Esophagus muscularis mucosa (tissue), 4 donors: Measurements from ENCODE around the gene PCSK9.

Experiments
- CTCF ChIP-seq, 3 experiments: fragments of 200-600 bp in 2 of 3; fragments of 450-650 bp in 1 of 3; sonication (generic) in 2 of 3; IDR thresholded peaks; one replicate each; pipeline ENCODE4 v1.5.1; 2017 to 2019; ENCODE audit warnings: antibody characterized with exemption in 3 of 3, mild to moderate bottlenecking in 2 of 3, moderate library complexity in 1 of 3
- EP300 ChIP-seq: sonication (generic); formaldehyde crosslinking; IDR thresholded peaks from one replicate; pipeline ENCODE4 v1.6.1; 2017; ENCODE audit warnings: antibody characterized with exemption
- POLR2A ChIP-seq: fragments of 450-650 bp; IDR thresholded peaks from one replicate; pipeline ENCODE4 v1.6.1; 2017; ENCODE audit warnings: antibody characterized with exemption, moderate library complexity, mild to moderate bottlenecking, low read depth
- POLR2AphosphoS5 ChIP-seq, 2 donors: sonication (generic); formaldehyde crosslinking; IDR thresholded peaks; one replicate each; pipeline ENCODE4 v1.6.1; 2017; ENCODE audit warnings: antibody characterized with exemption in 2 of 2

GRCh38 chr1:55049271-55049913, 10.0 kb downstream of the PCSK9 start:
- TF ChIP-seq CTCF (IDR thresholded peaks at IDR 0.05) (no peak), POLR2AphosphoS5 (IDR thresholded peaks at IDR 0.05) (no peak), EP300 (no peak), POLR2A (no peak)
